ENCODE measurements around the gene GPNMB. TPM values are rescaled to one million over a fixed set of nuclear protein-coding genes. Genes with fewer than 3 reads are reported as not detected.

The GPNMB gene
- total RNA-seq, result 288 and 440 TPM in 2 replicates

DNA sequence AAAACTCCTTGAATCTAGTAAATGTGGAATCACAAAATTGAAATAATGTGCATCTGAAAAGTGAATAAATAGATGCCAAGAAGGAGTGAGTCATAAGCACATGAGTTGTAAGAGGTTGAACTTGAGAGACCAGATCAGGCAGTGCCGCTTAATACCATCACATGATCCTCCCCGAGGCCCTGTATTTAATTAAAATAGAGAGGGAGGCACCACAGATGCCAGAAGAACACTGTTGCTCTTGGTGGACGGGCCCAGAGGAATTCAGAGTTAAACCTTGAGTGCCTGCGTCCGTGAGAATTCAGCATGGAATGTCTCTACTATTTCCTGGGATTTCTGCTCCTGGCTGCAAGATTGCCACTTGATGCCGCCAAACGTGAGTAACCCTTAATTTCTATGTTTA is at the start of gene GPNMB:
Gene GPNMB, plus strand, starts transcription at position 221 of the 400 bp plus-strand sequence. Its CDS starts 83 bp downstream, at position 304.

DNA sequence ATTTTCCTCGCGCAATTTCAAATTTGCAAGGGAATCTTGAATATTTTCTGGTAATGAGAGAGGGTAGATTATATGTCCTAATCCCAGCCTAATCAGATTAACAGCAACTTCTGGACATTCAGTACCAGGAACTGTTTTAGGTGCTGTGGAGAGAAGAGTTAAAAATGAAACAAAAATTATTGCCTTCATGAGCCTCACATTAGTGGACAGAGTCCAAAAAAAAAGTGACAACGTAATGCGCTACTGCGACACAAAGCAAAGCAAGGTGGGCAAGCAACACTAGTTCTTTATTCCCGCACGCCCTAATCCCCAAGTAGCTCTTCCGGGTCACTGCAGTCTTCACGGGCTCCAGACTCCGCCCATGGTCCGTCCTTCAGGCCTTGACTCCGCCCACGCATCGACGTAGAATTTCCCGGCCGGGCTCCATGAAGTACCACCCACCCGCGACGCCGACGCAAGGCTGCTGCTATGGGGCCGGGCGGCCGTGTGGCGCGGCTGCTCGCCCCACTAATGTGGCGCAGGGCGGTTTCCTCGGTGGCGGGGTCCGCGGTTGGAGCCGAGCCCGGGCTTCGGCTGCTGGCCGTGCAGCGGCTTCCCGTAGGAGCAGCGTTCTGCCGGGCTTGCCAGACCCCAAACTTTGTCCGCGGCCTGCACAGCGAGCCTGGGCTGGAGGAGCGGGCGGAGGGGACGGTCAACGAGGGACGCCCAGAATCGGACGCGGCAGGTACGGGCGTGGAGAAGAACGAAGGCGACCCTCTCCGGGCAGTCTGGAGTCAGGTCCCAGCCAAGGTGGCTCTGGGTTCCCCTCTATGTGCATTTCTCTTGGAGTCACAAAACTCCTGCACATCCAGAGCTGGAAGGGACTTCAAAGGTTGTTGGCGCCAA is 52.6 kb downstream of the GPNMB start, which contains the start of gene MALSU1:
Gene MALSU1, plus strand, starts transcription at position 455 of the 885 bp plus-strand sequence. Its CDS starts 14 bp downstream, at position 469.

Other genes with a start within 250 kb of the GPNMB start
- 107 and 163 TPM in 2 replicates for gene HYCC1, start 232.6 kb upstream of the GPNMB start, total RNA-seq
- 29.6 and 51.5 TPM in 2 replicates for gene KLHL7, start 141.0 kb upstream of the GPNMB start, total RNA-seq
- gene NUP42, start 64.7 kb upstream of the GPNMB start, total RNA-seq, result 19.8 and 19.9 TPM in 2 replicates
- 71.1 and 85.7 TPM in 2 replicates for gene MALSU1, start 52.6 kb downstream of the GPNMB start, total RNA-seq
- 32.0 and 35.1 TPM in 2 replicates for gene IGF2BP3, start 223.7 kb downstream of the GPNMB start, total RNA-seq